ENCODE measurements around the gene MRAS.
A peak's percentile ranks its signal among the peaks of the same experiment; 100 is the strongest.
"Not testable (repeated sequence)": the region's sequence is repeated elsewhere in the genome, so short reads cannot be mapped to it uniquely, and the experiment has no call there.

The MRAS gene

GRCh38 chr3:138389841-138390581 is 41.6 kb downstream of the MRAS start:
- ATAC-seq (no peak), DNase-seq (no peak)

- ATAC-seq (no peak), DNase-seq (no peak)
Measured at GRCh38 chr3:138390582-138390932, 42.2 kb downstream of the MRAS start.

- ATAC-seq, result no peak
Measured at GRCh38 chr3:138394156-138394555, 45.8 kb downstream of the MRAS start.

GRCh38 chr3:138394686-138395085 is 46.3 kb downstream of the MRAS start:
- ATAC-seq (no peak), DNase-seq (no peak)

More at GRCh38 chr3:138394156-138394555, 45.8 kb downstream of the MRAS start:
- no peak for DNase-seq

- DNase-seq (no peak), ATAC-seq (no peak)
Measured at GRCh38 chr3:138395865-138396751, 47.7 kb downstream of the MRAS start.

GRCh38 chr3:138396752-138397410 is 48.5 kb downstream of the MRAS start:
- DNase-seq (no peak), ATAC-seq (no peak)

- DNase-seq (no peak), ATAC-seq (no peak)
Measured at GRCh38 chr3:138397983-138398382, 49.6 kb downstream of the MRAS start.

- DNase-seq, result no peak
- ATAC-seq, result no peak
Measured at GRCh38 chr3:138398791-138399575, 50.6 kb downstream of the MRAS start.

GRCh38 chr3:138399766-138400165 is 51.4 kb downstream of the MRAS start:
- ATAC-seq (no peak), DNase-seq (no peak)

- ATAC-seq (no peak), DNase-seq (no peak)
Measured at GRCh38 chr3:138400651-138401070, 52.3 kb downstream of the MRAS start.

GRCh38 chr3:138401834-138402233 is 53.5 kb downstream of the MRAS start:
- DNase-seq (no peak), ATAC-seq (no peak)

GRCh38 chr3:138404121-138404520 is 55.7 kb downstream of the MRAS start:
- DNase-seq (no peak), ATAC-seq (no peak)

- no peak for ATAC-seq
- no peak for DNase-seq
Measured at GRCh38 chr3:138405001-138405400, 56.6 kb downstream of the MRAS start.

- DNase-seq, result no peak
- no peak for ATAC-seq
Measured at GRCh38 chr3:138405486-138405885, 57.1 kb downstream of the MRAS start.

- ATAC-seq (no peak), DNase-seq (no peak)
Measured at GRCh38 chr3:138406606-138407005, 58.2 kb downstream of the MRAS start.

- ATAC-seq, result no peak
- no peak for DNase-seq
Measured at GRCh38 chr3:138407236-138407907, 59.0 kb downstream of the MRAS start.

GRCh38 chr3:138408751-138409570 is 60.6 kb downstream of the MRAS start:
- ATAC-seq (no peak), DNase-seq (no peak)

GRCh38 chr3:138412821-138413551 is 64.6 kb downstream of the MRAS start:
- ATAC-seq, result peak; percentile 84
- no peak for DNase-seq

GRCh38 chr3:138416236-138416635 is 67.9 kb downstream of the MRAS start:
- not testable (repeated sequence) for ATAC-seq, DNase-seq

- ATAC-seq (peak; percentile 67), DNase-seq (peak; percentile 73)
Measured at GRCh38 chr3:138417559-138417982, 69.2 kb downstream of the MRAS start.
